Measurements from ENCODE around the gene NUP37.

DNA sequence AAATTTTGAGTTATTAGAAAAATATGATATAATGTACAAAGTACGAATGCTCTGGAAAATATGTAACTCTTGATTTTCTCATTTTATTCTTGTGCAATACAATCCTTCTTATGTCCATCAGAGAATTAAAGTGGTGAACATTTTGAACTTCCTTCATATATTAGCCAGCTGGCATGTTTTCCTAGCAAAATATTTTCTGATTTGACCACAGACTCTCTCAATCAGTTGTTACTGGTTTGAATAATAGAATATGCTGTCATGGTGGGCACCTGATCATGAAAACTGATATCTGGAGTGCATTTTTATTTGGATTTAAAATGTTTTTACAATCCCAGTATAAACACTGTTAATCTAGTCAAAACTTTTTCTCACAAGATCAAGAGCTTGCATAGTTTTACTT, 24.3 kb upstream of the NUP37 start:
- TF ChIP-seq EZH2 (IDR thresholded peaks at IDR 0.05), result no peak
- no peak for TF ChIP-seq POLR2AphosphoS5 (IDR thresholded peaks at IDR 0.05; ENCODE audit: borderline replicate concordance, low read depth, low read length)
- TF ChIP-seq FOXP2 (optimal IDR thresholded peaks at IDR 0.05; ENCODE audit: control extremely low read depth, extremely low read length, insufficient read depth), result no peak

Measured in SK-N-MC (cell line).